ENCODE data around the gene QKI.

Gene QKI

DNA sequence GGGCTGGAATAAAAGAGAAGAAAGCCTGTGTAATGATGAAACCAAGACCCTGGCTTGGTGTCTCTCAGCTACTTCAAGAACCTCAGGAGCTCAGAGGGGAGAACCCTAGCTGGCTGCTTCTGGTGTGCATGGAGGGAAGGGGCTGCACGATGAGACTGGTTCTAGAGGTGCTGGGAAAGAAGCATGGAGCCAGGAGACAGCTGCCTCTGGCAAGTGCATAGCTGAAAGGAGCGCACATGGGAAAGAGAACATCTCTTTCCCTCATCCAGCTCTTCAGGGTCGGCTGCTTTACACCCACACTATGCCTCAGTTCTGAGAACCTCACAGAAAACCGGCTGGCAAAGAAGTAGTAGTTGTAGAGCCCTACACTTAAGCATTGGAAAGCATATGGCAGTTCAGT, 139.5 kb downstream of the QKI start:
- ChIA-PET POLR2A (no interaction called here), CTCF (interaction anchor here (0.5 to 2.4 kb wide), 26 partner anchors 9 to 694 kb away, joined by 3 to 12 read pairs (median 4); no protein-coding TSS in a partner anchor)
- no peak for TF ChIP-seq ZNF560 (tag by site-specific recombination; IDR thresholded peaks at IDR 0.05; ENCODE audit: borderline replicate concordance)
- no peak for TF ChIP-seq KLF8 (tag by site-specific recombination; IDR thresholded peaks at IDR 0.05)
- no peak for TF ChIP-seq ZIC2 (tag by site-specific recombination; IDR thresholded peaks at IDR 0.05)
- TF ChIP-seq ZNF558 (tag by site-specific recombination; IDR thresholded peaks at IDR 0.05), result no peak
- no peak for TF ChIP-seq ZNF112 (tag by site-specific recombination; IDR thresholded peaks at IDR 0.05)
- no peak for TF ChIP-seq MEIS1 (CRISPR knock-in tag; IDR thresholded peaks at IDR 0.05; ENCODE audit: borderline replicate concordance)
- Histone ChIP-seq H3K4me1 (ENCODE audit: control insufficient read depth, insufficient read depth, low read length) (no peaks in the 10 kb centered on the region), H3K4me3 (ENCODE audit: low read depth, low read length) (no peak overlapping the region), H3K36me3 (ENCODE audit: control insufficient read depth in 2 of 2, insufficient read depth in 1 of 2, low read length in 2 of 2) (peaks cover 0 to 23% of the 10 kb centered on the region in 2 experiments; a peak in 2 of 3 replicates), H3K9me3 (ENCODE audit: control insufficient read depth, insufficient read depth, low read depth, low read length) (no peaks in the 10 kb centered on the region), H3K27ac (ENCODE audit: extremely low read depth, low read depth, low read length) (no peak overlapping the region)

DNA sequence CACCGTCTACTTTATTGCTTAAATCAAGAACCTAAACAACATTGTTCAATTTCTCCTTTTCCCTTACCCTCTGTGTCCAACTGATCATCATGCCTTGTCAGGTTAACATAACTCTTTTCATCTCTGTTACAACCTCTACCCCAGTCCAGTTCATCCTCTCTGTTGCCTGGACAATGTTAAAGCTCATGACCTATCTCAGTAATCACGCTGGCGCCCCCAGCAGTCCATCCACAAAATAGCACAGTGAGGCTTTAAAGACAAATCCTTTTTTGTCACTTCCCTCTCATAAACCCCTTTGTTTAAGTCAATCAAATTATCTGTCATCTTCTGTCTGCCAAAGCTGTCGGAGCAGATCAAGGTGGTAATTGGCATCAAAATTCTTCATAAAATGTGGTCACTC, 140.1 kb downstream of the QKI start:
- peaks cover 0 to 24% of the 10 kb centered on the region in 2 experiments; a peak in 2 of 3 replicates for H3K36me3 ChIP-seq (ENCODE audit: control insufficient read depth in 2 of 2, insufficient read depth in 1 of 2, low read length in 2 of 2)
- no peaks in the 10 kb centered on the region for H3K9me3 ChIP-seq (ENCODE audit: control insufficient read depth, insufficient read depth, low read depth, low read length)
- no peaks in the 10 kb centered on the region for H3K4me1 ChIP-seq (ENCODE audit: control insufficient read depth, insufficient read depth, low read length)
- POLR2A ChIA-PET, result interaction anchor here (0.9 kb wide), 1 partner anchor 14 kb away, joined by 3 read pairs; no protein-coding TSS in a partner anchor
- H3K27ac ChIP-seq (ENCODE audit: extremely low read depth, low read depth, low read length), result no peak overlapping the region
- peak; percentile 52 for TF ChIP-seq ZNF654 (tag by site-specific recombination; IDR thresholded peaks at IDR 0.05; ENCODE audit: low read depth)
- TF ChIP-seq SALL2 (tag by site-specific recombination; IDR thresholded peaks at IDR 0.05; ENCODE audit: borderline replicate concordance), result no peak
- TF ChIP-seq ZNF596 (tag by site-specific recombination; IDR thresholded peaks at IDR 0.05), result no peak
- no peak for TF ChIP-seq ZNF37A (tag by site-specific recombination; IDR thresholded peaks at IDR 0.05)
- CTCF ChIA-PET, result interaction anchor here (0.5 to 2.4 kb wide), 29 partner anchors 9 to 1733 kb away, joined by 3 to 12 read pairs (median 4); no protein-coding TSS in a partner anchor
- no peak overlapping the region for H3K4me3 ChIP-seq (ENCODE audit: low read depth, low read length)

DNA sequence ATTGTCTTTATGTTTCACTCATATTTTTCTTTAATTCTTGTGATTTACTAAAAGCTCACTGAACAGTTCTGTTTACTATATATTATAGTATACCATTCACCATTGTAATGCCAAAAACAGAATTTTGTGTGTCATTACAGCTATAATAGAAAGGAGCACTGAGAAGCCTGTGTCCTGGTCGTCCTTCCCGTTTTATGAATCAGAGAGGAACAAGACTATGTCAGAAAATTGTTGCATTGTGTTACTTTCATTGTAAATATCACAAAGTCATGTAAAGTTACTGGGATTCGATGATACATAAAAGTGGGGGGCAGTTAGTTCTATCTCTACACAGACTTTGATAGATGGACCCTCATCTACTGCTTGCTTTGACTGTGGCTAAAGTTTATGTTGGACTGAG, 145.1 kb downstream of the QKI start:
- Histone ChIP-seq H3K9me3 (ENCODE audit: control insufficient read depth, insufficient read depth, low read depth, low read length) (no peaks in the 10 kb centered on the region), H3K36me3 (ENCODE audit: control insufficient read depth in 2 of 2, insufficient read depth in 1 of 2, low read length in 2 of 2) (peaks cover 0 to 38% of the 10 kb centered on the region in 2 experiments; a peak in 2 of 3 replicates), H3K4me1 (ENCODE audit: control insufficient read depth, insufficient read depth, low read length) (no peaks in the 10 kb centered on the region), H3K27ac (ENCODE audit: extremely low read depth, low read depth, low read length) (no peak overlapping the region), H3K4me3 (ENCODE audit: low read depth, low read length) (no peak overlapping the region)
- TF ChIP-seq ZNF624 (tag by site-specific recombination; IDR thresholded peaks at IDR 0.05), result no peak
- TF ChIP-seq, protein P1, sequence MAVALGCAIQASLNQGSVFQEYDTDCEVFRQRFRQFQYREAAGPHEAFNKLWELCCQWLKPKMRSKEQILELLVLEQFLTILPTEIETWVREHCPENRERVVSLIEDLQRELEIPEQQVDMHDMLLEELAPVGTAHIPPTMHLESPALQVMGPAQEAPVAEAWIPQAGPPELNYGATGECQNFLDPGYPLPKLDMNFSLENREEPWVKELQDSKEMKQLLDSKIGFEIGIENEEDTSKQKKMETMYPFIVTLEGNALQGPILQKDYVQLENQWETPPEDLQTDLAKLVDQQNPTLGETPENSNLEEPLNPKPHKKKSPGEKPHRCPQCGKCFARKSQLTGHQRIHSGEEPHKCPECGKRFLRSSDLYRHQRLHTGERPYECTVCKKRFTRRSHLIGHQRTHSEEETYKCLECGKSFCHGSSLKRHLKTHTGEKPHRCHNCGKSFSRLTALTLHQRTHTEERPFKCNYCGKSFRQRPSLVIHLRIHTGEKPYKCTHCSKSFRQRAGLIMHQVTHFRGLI (tag by site-specific recombination; IDR thresholded peaks at IDR 0.05), result no peak
- no peak for TF ChIP-seq EGR2 (tag by site-specific recombination; IDR thresholded peaks at IDR 0.05; ENCODE audit: low read depth)
- TF ChIP-seq, protein P2, sequence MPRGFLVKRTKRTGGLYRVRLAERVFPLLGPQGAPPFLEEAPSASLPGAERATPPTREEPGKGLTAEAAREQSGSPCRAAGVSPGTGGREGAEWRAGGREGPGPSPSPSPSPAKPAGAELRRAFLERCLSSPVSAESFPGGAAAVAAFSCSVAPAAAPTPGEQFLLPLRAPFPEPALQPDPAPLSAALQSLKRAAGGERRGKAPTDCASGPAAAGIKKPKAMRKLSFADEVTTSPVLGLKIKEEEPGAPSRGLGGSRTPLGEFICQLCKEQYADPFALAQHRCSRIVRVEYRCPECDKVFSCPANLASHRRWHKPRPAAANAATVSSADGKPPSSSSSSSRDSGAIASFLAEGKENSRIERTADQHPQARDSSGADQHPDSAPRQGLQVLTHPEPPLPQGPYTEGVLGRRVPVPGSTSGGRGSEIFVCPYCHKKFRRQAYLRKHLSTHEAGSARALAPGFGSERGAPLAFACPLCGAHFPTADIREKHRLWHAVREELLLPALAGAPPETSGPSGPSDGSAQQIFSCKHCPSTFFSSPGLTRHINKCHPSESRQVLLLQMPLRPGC (tag by site-specific recombination; IDR thresholded peaks at IDR 0.05), result no peak
- no peak for TF ChIP-seq ZNF658 (tag by site-specific recombination; IDR thresholded peaks at IDR 0.05)
- TF ChIP-seq ZNF426 (tag by site-specific recombination; IDR thresholded peaks at IDR 0.05), result no peak
- TF ChIP-seq, protein P3, sequence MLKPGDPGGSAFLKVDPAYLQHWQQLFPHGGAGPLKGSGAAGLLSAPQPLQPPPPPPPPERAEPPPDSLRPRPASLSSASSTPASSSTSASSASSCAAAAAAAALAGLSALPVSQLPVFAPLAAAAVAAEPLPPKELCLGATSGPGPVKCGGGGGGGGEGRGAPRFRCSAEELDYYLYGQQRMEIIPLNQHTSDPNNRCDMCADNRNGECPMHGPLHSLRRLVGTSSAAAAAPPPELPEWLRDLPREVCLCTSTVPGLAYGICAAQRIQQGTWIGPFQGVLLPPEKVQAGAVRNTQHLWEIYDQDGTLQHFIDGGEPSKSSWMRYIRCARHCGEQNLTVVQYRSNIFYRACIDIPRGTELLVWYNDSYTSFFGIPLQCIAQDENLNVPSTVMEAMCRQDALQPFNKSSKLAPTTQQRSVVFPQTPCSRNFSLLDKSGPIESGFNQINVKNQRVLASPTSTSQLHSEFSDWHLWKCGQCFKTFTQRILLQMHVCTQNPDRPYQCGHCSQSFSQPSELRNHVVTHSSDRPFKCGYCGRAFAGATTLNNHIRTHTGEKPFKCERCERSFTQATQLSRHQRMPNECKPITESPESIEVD (tag by site-specific recombination; IDR thresholded peaks at IDR 0.05), result no peak
- no peak for TF ChIP-seq ZSCAN30 (tag by site-specific recombination; IDR thresholded peaks at IDR 0.05)
- no peak for TF ChIP-seq ZNF121 (tag by site-specific recombination; IDR thresholded peaks at IDR 0.05)
- TF ChIP-seq, protein P4, sequence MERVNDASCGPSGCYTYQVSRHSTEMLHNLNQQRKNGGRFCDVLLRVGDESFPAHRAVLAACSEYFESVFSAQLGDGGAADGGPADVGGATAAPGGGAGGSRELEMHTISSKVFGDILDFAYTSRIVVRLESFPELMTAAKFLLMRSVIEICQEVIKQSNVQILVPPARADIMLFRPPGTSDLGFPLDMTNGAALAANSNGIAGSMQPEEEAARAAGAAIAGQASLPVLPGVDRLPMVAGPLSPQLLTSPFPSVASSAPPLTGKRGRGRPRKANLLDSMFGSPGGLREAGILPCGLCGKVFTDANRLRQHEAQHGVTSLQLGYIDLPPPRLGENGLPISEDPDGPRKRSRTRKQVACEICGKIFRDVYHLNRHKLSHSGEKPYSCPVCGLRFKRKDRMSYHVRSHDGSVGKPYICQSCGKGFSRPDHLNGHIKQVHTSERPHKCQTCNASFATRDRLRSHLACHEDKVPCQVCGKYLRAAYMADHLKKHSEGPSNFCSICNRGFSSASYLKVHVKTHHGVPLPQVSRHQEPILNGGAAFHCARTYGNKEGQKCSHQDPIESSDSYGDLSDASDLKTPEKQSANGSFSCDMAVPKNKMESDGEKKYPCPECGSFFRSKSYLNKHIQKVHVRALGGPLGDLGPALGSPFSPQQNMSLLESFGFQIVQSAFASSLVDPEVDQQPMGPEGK (tag by site-specific recombination; IDR thresholded peaks at IDR 0.05), result no peak
- TF ChIP-seq, protein P5, sequence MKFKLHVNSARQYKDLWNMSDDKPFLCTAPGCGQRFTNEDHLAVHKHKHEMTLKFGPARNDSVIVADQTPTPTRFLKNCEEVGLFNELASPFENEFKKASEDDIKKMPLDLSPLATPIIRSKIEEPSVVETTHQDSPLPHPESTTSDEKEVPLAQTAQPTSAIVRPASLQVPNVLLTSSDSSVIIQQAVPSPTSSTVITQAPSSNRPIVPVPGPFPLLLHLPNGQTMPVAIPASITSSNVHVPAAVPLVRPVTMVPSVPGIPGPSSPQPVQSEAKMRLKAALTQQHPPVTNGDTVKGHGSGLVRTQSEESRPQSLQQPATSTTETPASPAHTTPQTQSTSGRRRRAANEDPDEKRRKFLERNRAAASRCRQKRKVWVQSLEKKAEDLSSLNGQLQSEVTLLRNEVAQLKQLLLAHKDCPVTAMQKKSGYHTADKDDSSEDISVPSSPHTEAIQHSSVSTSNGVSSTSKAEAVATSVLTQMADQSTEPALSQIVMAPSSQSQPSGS (tag by site-specific recombination; IDR thresholded peaks at IDR 0.05; ENCODE audit: low read depth), result no peak
- no peak for TF ChIP-seq ZNF266 (tag by site-specific recombination; IDR thresholded peaks at IDR 0.05; ENCODE audit: low read depth)
- ChIA-PET POLR2A (no interaction called here), CTCF (interaction anchor here (0.7 kb wide), 2 partner anchors 14 to 126 kb away, joined by 3 read pairs; no protein-coding TSS in a partner anchor)

Data from HEK293 (cell line).